Fibroblast of villous mesenchyme (primary cell): ENCODE data around the gene SLBP. TPM values are rescaled to one million over a fixed set of nuclear protein-coding genes. Genes with fewer than 3 reads are reported as not detected.

Experiments used
- DNase-seq: peaks from one replicate; pipeline ENCODE4 v3.0.0-alpha.2; 2010; ENCODE audit warnings: low read depth
- H3K4me3 ChIP-seq: 2 replicates; pipeline ENCODE4 v1.5.1; 2011; ENCODE audit warnings: low read depth, mild to moderate bottlenecking, low read length
- CTCF ChIP-seq: IDR thresholded peaks from 2 replicates; pipeline ENCODE4 v1.5.1; 2012; ENCODE audit warnings: low read depth, mild to moderate bottlenecking, low read length; ENCODE audit not compliant: insufficient read depth
- total RNA-seq: library from RNA; depleted of rRNA; stranded (reverse); fragments of >200 nt; gene quantifications from 2 replicates; pipeline ENCODE4 v1.2.3, GENCODE V29; 2012

SLBP gene
- total RNA-seq, 1 donor: 63.0 TPM

- DNase-seq: no peak
- no peak overlapping the region for H3K4me3 ChIP-seq
- TF ChIP-seq CTCF: no peak
Observed at GRCh38 chr4:1695913-1696312, 16.2 kb downstream of the SLBP start.

GRCh38 chr4:1693131-1693896, 18.8 kb downstream of the SLBP start:
- DNase-seq: peak; percentile 88
- H3K4me3 ChIP-seq: no peak overlapping the region
- TF ChIP-seq CTCF: peak; percentile 97

- DNase-seq: no peak
- H3K4me3 ChIP-seq: no peak overlapping the region
- TF ChIP-seq CTCF: no peak
Observed at GRCh38 chr4:1691737-1692373, 20.3 kb downstream of the SLBP start.

- DNase-seq: no peak
- no peak for TF ChIP-seq CTCF
- no peak overlapping the region for H3K4me3 ChIP-seq
Observed at GRCh38 chr4:1690698-1691097, 21.4 kb downstream of the SLBP start.

GRCh38 chr4:1686440-1687036, 25.6 kb downstream of the SLBP start:
- H3K4me3 ChIP-seq: no peak overlapping the region
- no peak for TF ChIP-seq CTCF
- DNase-seq: no peak

GRCh38 chr4:1685235-1686150, 26.6 kb downstream of the SLBP start:
- DNase-seq: no peak
- peak overlapping the region; percentile 57 for H3K4me3 ChIP-seq
- no peak for TF ChIP-seq CTCF
